Stimulated activated CD4-positive, alpha-beta T cell treated with anti-CD3 and anti-CD28 coated beads, TNF-alpha, amount 100 ng/mL, for 4 hours (primary cell): Measurements from ENCODE around the gene KRT37.

Experiments
- DNase-seq, 3 experiments: peaks; one replicate each; pipeline ENCODE4 v3.0.0-alpha.2; 2020; ENCODE audit warnings: low read depth in 3 of 3

The KRT37 gene

DNA sequence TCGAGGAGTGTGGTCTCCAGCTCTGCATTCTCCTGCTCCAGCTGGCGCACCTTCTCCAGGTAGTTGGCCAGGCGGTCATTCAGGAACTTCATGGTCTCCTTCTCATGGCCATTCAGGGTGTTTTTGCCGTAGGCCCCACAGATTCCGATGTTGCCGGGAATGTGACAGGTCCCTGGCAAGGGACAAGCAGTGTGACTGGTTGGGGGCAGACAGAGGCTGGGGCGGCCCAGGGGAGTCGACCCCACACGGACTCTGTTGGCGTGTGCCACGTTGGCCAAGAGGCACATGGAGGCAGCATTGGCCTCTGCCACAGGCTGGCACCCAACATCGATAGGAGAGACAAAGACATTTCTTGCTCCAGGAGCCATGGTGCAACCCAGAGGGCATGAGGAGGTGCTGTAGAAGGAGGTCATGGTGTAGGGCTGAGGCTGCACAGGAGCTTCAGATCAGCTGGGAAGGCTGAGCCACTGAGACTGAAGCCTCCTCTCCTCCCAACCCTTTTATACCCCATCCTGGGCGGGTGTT, at the start of gene KRT37:
TSS of gene KRT37 (minus strand) at position 475 of the 525 bp plus-strand sequence. CDS start at position 413, 62 bp downstream.
- no peak for DNase-seq

DNA sequence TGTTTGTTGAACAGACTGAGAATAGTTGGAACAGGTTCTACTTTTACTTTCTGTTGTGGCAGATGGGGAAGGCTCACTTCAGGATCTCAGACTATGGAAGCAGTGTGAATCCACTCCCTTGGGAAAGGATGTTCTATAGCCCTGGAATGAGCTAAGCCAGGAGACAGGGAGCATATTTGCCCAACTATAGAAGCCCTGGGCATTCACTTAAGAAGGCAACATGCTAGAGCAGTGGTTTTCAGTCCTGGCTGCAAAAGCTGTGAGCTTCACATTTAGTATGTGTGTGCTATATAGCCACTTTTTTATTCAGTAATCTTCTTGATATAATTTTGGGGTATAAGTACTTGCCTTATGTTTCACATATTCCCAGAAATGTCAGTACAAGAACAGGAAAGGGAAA, 44.0 kb upstream of the KRT37 start:
- DNase-seq: no peak

DNA sequence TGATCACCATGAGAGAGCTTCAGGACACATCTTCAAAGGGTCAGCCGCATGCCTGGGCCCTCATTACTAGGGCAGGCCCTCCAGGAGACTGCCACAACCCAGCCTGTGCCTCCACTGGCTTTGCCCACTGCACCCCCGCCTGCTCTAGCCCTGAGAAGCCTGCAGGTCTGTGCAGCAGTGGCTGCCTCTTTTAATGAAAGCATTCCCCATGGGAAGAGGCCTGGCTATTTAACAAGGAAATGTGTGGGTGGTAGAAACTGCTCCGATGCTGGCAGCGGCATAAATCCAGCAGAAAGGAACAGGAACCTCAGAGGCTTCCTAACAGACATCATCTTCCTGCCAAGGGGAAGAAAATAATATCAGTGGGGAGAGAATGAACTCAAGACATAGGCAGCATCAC, 43.2 kb upstream of the KRT37 start:
- no peak for DNase-seq

DNA sequence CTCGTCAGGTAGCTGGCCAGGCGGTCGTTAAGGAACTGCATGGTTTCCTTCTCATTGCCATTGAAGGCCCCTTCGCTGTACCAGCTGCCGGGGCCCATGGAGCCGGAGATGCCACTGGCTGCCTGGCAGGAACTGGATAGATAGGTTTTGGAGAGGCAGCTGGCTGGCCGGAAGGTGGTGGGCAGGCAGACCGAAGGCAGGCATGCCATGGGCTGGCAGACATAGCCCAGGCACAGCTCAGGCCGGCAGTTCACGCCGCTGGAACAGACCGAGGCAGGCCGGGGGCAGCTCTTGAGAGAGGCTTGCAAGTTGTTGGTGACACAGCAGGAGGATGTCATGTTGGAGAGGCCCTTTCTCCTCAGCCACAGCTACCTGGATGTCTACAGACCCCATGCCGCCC, 42.6 kb upstream of the KRT37 start, which contains the start of gene KRT32:
TSS of gene KRT32 (minus strand) at position 399 of the 400 bp plus-strand sequence. CDS start at position 338, 61 bp downstream.
- no peak for DNase-seq

DNA sequence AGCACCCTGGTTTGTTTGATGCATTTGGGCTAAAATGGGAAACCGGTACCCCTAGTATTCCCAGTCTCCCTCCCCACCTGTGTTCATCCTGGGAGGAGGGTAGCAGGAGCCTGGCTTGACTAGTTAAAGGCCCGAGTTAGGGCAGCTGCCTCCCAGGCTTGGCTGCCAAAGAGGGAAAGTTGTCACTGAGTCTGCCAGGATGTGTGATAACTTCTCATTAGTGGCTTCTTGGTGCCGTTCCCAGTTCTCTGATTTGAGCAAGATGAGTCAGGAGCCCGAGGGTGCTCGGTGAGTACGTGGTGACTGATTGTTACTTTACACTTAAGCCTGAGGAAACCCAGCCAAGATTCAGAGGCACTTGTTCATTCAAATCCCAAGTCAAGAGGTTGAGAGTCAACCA, 40.3 kb upstream of the KRT37 start:
- DNase-seq: no peak

DNA sequence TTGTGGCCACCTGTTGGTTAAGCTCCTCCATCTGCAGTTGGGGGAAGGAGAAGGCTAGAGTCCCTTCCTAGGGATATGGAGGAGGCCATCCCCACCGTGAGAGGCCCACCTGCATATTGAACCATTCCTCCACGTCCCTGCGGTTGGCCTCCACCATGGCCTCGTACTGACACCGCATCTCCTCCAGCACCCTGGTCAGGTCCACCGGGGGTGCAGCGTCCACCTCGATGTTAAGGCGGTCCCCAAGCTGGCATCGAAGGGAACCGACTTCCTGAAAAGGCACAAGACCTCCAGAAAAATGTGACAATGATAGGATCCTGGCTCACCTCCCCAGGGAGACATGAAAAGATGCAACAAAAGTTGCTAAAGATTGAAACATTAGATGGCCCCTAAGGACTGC, 39.8 kb upstream of the KRT37 start:
- DNase-seq: no peak

DNA sequence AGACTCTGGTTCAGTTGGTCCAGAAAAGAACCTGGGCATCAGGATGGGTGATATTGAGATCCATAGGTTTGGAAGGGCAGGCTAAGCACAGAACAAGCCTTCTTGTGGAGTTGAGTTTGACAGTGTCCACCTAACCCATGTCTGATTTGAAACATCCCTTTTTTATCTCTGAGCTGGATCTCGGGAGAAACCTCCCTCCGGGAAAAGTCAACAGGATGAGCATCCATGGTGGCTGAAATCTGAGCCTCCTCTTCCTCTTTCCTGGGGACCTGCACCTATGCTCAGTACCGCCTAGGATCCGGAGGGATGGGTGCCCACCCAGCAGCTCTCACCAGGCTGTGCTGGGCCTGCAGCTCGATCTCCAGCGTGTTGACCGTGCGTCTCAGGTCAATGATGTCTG, 39.4 kb upstream of the KRT37 start:
- no peak for DNase-seq

DNA sequence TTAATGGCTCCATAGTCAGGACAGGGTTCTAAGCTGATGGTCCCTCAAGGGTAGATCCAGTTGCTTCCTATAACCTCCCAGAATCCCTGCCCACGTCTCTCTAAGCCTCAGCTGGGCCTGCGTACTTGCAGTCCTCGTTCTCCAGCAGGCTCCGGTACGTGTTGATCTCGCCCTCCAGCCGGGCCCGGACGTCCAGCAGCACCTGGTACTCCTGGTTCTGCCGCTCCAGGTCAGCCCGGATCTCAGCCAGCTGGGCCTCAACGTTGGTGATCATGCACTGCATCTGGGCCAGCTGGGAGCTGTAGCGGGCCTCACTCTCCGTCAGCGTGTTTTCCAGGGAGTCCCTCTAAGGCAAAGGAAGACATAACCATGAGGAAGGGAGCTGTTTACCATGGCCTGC, 38.3 kb upstream of the KRT37 start:
- DNase-seq: no peak

DNA sequence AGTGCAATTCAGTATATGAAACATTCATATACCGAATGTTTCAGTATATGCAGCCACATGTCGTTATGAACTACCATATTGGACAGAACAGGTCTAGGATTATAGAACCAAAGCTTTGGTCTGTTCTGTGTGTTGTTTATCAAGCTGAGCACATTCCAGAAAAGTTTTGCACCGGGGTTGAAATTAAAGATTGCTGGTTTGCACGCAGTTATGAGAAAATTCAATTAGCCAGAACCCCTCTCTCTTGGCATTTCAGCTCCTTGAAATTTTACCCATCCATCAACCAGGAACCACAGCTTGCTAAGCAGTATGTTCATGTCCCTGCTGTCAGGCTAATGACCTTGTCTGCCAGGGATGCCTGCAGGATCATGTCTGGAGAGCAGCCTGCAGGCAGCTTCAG, 33.3 kb upstream of the KRT37 start:
- no peak for DNase-seq

DNA sequence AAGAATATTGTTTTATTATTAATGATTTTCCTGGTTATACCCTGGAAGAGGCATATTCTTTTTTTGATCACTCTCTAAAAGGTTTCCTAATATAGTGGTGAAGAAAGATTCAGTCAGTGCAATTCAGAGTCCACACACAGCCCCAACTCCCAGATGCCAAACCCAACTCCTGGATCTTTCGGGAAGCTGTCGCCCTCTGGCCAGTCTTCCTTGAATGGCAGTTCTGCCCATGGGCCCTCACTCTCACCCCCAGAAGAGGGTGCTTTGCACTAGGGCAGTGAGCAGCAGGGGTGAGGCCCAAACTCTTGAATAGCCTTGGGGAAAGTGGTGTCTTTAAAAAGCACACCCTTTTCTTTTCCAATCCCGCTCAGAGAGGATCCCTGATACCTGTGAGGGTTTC, 31.8 kb upstream of the KRT37 start:
- no peak for DNase-seq

DNA sequence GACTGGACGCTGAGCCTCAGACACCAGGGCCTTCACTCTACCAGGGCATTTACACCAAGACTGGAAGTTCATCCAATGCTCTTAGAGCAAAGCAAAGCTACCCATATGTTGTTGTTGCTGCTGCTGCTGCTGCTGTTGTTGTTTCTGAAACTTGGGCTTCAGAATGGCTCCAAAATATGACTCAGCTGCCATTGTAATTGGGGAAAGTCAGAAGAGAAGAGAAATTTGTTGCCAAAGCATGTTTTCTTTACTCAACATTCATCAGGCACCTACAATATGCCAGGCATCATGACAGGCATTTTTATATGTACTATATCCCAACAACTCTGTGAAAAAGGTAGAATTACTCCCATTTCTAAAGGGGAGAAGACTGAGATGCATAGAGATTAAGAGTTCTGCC, 30.9 kb upstream of the KRT37 start:
- DNase-seq: no peak

DNA sequence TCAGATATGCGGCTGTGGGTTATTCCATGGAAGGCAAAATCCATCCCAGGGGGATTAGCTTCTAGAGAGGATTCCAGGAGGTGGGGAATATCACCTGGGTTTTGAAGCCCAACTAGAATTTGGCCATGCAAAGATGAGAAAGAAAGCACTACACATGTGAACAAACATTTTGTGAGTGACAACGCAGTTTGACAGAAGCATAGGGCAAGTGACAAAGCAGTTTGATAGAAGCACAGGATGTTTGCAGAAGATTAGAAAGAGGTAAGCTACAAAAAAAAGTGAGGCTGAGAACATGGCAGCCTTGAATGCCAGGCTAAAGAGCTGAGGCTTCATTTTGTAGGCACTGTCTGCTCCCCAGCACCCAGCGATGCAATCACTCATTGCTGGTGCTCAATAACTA, 28.7 kb upstream of the KRT37 start:
- no peak for DNase-seq

DNA sequence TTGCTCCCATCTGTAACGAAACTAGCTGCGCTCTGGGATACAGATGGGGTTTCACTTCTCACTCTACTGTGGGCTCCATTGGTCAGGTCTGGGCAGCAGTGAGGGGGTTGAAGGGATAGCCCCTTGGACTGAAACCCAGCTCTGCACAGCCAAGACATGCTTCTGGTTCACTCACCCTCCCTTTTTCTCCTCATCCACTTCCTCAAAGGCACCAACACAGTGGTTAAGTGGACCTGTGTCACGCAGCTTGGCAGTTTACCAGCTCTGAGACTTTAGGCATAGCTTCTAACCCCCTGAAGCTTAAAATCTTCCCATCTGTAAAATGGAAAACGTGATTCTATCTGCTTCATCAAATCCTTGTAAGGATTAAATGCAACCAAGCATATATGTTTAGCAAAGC, 27.9 kb upstream of the KRT37 start:
- no peak for DNase-seq

DNA sequence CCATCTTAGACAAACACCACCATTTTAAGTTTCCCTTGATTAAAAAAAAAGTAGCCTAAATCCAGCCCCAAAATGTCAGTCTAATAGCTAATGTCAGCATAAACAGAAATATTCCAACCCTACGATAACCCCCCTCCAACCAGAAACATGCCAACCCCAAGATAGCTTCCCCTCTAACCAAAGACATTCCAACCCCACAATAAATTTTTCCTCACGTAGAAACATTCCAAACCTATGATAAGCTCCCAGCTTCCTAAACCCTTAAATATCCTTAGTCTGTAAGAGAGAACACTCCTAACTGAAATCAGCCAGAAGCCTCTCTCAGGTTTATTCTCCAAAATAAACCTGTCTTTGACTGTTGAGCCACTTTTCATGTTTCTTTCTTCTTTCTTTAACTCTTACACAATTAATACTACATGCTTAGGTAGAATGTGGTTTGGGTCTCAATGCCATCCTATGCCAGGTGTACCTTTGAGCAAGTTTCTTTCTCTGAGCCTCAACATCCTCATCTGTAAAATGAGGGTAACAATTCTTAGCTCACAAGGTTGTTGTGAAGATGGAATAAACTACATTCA, 26.9 kb upstream of the KRT37 start:
- DNase-seq: no peak

DNA sequence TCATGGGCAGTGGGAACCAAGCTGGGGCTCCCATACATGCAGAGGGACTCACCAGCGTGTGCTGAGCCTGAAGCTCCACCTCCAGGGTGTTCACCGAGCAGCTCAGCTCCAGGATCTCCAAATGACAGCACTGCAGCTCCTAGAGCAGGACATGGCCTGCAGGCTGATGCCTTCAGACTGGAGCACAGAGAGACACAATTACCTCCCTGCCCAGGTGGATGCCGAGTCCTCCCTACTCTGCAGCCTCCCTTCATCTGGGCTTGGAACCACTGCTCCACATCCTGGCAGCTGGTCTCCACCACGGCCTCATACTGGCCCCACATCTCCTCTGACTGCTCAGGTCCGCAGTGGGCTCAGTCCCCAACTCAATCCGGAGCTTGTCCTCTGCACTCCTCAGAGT, 24.6 kb upstream of the KRT37 start:
- no peak for DNase-seq

DNA sequence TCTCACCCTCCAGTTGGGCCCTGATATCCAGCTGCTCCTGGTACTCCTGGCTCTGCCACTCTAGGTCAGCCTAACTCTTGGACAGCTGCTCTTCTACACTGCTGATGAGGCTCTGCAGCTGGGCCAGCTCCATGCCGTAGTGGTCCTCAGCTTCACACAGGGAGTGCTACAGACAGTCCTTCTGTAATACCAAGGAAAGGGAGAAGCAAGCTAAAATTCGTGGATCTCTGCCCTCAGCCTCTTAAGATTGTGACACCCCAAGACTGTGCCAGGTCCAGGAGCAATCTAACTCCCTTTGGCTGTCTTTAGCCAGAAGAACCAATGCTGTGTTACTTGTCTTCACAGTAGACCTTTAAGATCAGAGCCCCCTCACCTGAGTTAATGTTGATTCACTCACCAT, 24.1 kb upstream of the KRT37 start:
- no peak for DNase-seq

DNA sequence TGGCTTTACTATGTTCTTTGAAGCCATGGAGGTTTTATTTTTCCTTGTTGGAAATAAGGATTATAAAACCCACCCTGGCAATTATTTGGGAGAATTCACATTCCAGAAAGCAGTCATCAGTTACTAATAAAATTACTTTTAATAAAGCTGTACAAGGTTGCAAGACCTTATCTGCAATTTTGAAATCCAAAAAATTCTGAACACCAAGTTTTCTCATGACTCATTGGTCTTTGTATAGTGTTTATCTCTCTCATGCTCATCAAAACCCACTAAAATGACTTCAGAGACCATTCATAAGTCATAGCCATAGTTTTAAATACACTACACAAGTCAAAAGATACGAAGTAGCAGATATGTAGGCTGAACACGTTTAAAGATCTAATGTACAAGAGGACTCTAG, 22.4 kb upstream of the KRT37 start:
- DNase-seq: no peak

DNA sequence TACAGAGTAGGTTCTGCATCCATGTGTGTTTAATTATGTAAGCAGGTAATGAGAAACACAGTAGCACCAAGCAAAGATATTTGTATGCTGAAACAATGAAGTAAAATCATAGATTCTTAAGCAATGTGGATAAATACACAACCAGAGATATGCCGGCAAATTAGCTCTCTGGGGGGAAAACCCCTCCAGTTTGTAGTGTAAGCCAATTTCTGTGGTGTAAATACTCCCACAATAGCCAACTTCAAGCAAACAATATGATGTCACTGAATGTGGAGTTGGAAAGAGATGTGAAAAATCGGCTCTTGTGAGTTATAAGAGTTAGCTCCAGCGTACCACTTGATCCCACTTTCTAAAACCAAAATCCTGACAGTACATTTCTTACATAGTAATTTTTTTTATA, 20.3 kb upstream of the KRT37 start:
- no peak for DNase-seq

DNA sequence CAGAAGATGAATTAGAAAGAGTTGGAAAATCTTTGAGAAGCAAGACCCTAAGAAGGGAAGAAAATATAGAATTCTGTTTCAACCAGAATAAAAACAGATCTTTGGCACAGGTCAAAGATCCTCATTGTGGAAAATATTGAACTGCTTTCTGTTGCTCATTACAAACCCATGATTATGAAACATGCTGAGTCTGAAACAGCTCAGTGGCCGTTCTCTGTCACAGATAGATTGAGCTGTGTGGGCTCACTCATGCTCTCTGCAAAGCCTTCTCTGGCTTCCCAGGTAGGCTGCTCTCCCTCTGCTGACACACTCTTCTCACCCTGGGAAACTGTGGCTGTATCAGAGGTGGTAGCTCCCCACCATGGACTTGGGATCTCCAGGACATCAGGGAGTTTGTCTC, 19.8 kb upstream of the KRT37 start:
- no peak for DNase-seq

DNA sequence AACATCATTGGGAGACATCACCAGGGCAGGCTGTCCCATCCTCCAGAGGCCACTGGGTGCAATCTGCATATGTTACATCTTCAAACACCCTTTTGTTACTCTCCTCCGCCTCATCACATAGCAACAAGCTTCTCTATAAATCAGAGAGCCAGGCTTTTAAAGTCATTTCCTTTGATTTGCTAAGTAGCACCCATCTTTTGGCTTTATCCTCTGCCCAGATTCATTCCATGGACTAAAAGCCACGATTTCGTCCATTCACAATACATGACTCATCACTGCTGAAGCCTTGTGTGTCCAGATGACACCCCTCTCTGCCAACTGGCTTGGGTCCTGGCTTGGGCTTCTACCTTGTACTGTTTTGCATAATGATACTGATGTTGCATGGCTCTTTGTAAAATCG, 18.4 kb upstream of the KRT37 start:
- DNase-seq: no peak

DNA sequence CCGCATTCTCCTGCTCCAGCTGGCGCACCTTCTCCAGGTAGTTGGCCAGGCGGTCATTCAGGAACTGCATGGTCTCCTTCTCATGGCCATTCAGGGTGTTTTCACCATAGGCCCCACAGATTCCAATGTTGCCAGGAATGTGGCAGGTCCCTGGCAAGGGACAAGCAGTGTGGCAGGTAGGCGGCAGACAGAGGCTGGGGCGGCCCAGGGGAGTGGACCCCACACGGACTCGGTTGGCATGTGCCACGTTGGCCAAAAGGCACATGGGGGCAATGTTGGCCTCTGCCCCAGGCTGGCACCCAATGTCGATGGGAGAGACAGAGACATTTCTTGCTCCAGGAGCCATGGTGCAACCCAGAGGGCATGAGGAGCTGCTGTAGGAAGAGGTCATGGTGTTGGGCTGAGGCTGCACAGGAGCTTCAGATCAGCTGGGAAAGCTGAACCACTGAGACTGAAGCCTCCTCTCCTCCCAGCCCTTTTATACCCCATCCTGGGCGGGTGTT, 16.2 kb upstream of the KRT37 start, which contains the start of gene KRT38:
TSS of gene KRT38 (minus strand) at position 453 of the 503 bp plus-strand sequence. CDS start at position 391, 62 bp downstream.
- DNase-seq: no peak

DNA sequence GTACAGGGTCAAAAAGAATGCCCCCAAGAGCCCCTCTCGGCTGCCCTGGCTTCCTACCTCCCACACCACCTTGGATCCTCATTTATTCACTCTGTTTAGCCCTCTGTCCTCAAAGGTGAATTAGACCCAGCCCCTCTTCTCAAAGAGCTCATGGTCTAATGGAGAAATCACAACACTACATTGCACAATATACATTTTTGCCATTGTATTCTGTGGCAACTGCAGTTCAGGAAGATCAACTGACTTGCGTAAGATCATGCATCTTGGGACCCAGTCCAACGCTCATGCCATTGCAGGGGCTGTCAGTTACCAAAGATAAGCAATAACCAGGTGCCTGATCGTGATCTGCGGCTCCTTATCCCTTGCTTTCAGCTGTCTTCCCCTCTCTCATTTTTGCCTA, 15.0 kb upstream of the KRT37 start:
- DNase-seq: no peak

DNA sequence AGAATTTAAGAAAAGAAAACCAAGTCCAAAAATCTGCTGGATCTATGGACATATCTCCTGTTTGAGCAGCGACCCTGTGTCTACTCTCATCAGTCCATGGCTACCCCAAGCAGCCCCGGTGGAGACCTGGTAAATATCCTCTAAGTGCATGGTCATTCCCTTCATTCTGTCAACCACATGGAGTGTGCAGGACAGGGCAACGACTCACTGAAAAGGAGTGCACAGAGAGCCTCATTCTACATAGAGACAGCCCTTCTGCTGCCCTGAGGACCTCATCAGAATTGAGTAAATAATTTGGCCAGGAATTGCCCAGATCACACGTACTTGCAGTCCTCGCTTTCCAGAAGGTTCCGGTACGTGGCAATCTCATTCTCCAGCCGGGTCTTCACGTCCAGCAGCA, 13.4 kb upstream of the KRT37 start:
- no peak for DNase-seq

DNA sequence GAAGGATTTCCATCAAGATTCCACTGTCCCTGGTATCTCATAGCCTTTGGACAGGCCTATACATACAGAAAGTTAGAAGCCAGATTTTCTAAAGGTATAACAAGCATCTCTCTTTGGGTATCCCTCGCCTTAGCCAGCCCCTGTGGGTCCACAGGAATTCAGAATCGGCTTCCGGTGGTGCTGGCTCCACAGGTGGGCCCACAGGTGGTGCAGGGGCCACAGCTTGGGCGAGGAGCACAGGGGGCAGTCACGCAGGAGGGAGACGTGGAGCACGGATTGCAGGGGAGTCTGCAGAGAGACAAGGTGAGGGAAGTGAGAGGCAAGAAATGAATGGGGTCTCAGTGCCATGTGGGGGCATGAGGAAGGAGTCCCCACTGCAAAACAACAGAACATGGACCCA, 12.9 kb upstream of the KRT37 start:
- no peak for DNase-seq
